Stimulated activated naive CD8-positive, alpha-beta T cell treated with anti-CD3 and anti-CD28 coated beads, Interleukin-15, Interleukin-2, amounts not matched to agents 100 U/mL and 50 U/mL, for 24 hours (primary cell): ENCODE results near the gene CTBP1.

ENCODE experiments used
- ATAC-seq: fragments of 150-1000 bp; cut with Tn5 transposase; one replicate; pipeline ENCODE4 v1.10.0; 2021
- DNase-seq: peaks from one replicate; pipeline ENCODE4 v3.0.0; 2021

CTBP1 gene

GRCh38 chr4:1283711-1284110 lies 34.8 kb upstream of the CTBP1 start:
- no peak for ATAC-seq
- no peak for DNase-seq

GRCh38 chr4:1279253-1279652 lies 30.3 kb upstream of the CTBP1 start:
- no peak for ATAC-seq
- DNase-seq = no peak

- DNase-seq = no peak
- peak; percentile 52 for ATAC-seq
Observed at GRCh38 chr4:1277667-1278665, 29.0 kb upstream of the CTBP1 start.

GRCh38 chr4:1276984-1277383 lies 28.1 kb upstream of the CTBP1 start:
- DNase-seq = no peak
- no peak for ATAC-seq

GRCh38 chr4:1274871-1275270 lies 25.9 kb upstream of the CTBP1 start:
- no peak for DNase-seq

GRCh38 chr4:1271686-1272085 lies 22.8 kb upstream of the CTBP1 start:
- no peak for ATAC-seq

More at GRCh38 chr4:1274871-1275270, 25.9 kb upstream of the CTBP1 start:
- no peak for ATAC-seq

GRCh38 chr4:1269209-1269608 lies 20.3 kb upstream of the CTBP1 start:
- DNase-seq (no peak), ATAC-seq (no peak)

More at GRCh38 chr4:1271686-1272085, 22.8 kb upstream of the CTBP1 start:
- DNase-seq = no peak

- DNase-seq (no peak), ATAC-seq (peak; percentile 73)
Observed at GRCh38 chr4:1266881-1267763, 18.2 kb upstream of the CTBP1 start.

- ATAC-seq (no peak), DNase-seq (no peak)
Observed at GRCh38 chr4:1265351-1265750, 16.4 kb upstream of the CTBP1 start.

- ATAC-seq = no peak
- no peak for DNase-seq
Observed at GRCh38 chr4:1264942-1265341, 16.0 kb upstream of the CTBP1 start.

- DNase-seq = no peak
- ATAC-seq = no peak
Observed at GRCh38 chr4:1261107-1261928, 12.4 kb upstream of the CTBP1 start.

GRCh38 chr4:1260418-1261106 lies 11.6 kb upstream of the CTBP1 start:
- DNase-seq (no peak), ATAC-seq (no peak)

- DNase-seq (no peak), ATAC-seq (no peak)
Observed at GRCh38 chr4:1259966-1260365, 11.0 kb upstream of the CTBP1 start.

GRCh38 chr4:1258457-1258856 lies 9.5 kb upstream of the CTBP1 start:
- no peak for ATAC-seq
- DNase-seq = no peak

GRCh38 chr4:1255699-1256098 lies 6.8 kb upstream of the CTBP1 start:
- no peak for DNase-seq
- ATAC-seq = peak; percentile 81

- ATAC-seq (no peak), DNase-seq (peak; percentile 3)
Observed at GRCh38 chr4:1255151-1255550, 6.2 kb upstream of the CTBP1 start.

GRCh38 chr4:1253831-1254230 lies 4.9 kb upstream of the CTBP1 start:
- peak; percentile 2 for DNase-seq
- ATAC-seq = no peak

GRCh38 chr4:1252928-1253492 lies 4.1 kb upstream of the CTBP1 start:
- ATAC-seq (no peak), DNase-seq (peak; percentile 3)

- DNase-seq (no peak), ATAC-seq (no peak)
Observed at GRCh38 chr4:1251773-1252066, 2.8 kb upstream of the CTBP1 start.

- ATAC-seq = no peak
- peak; percentile 3 for DNase-seq
Observed at GRCh38 chr4:1250921-1251772, 2.2 kb upstream of the CTBP1 start.

GRCh38 chr4:1250527-1250812 lies 1.5 kb upstream of the CTBP1 start:
- ATAC-seq (no peak), DNase-seq (no peak)
